Neural cell (in vitro differentiated cells): ENCODE measurements around the gene SWAP70. TPM values are rescaled to one million over a fixed set of nuclear protein-coding genes. Genes with fewer than 3 reads are reported as not detected.

Experiments used
- H2AFZ ChIP-seq: fragments of 200-600, 300-800 bp; sonication (generic), shearing (Covaris generic); 2 replicates; pipeline ENCODE4 v1.6.0; 2014; ENCODE audit warnings: low read depth, mild to moderate bottlenecking, antibody characterized with exemption, low read length, moderate library complexity
- H3F3A ChIP-seq: fragments of 200-600 bp; shearing (Covaris generic); 2 replicates; pipeline ENCODE4 v1.6.1; 2016; ENCODE audit warnings: mild to moderate bottlenecking, moderate library complexity, mixed read lengths, antibody characterized with exemption, low read length; ENCODE audit not compliant: insufficient read depth, poor library complexity, severe bottlenecking
- H3K27ac ChIP-seq: fragments of 200-600, 300-800 bp; sonication (generic), shearing (Covaris generic); 2 replicates; pipeline ENCODE4 v1.5.1; 2014; ENCODE audit warnings: mild to moderate bottlenecking, low read length, moderate library complexity
- H3K27me3 ChIP-seq: fragments of 300-800, 200-600 bp; sonication (generic), shearing (Covaris generic); 2 replicates; pipeline ENCODE4 v1.6.0; 2014; ENCODE audit warnings: mild to moderate bottlenecking, low read depth, low read length, moderate library complexity; ENCODE audit not compliant: insufficient read depth
- H3K36me3 ChIP-seq: fragments of 300-800, 200-600 bp; sonication (generic), shearing (Covaris generic); 2 replicates; pipeline ENCODE4 v1.5.1; 2014; ENCODE audit warnings: mild to moderate bottlenecking, antibody characterized with exemption, low read length, moderate library complexity; ENCODE audit not compliant: insufficient read depth
- H3K4me2 ChIP-seq: fragments of 300-800, 200-600 bp; sonication (generic), shearing (Covaris generic); 2 replicates; pipeline ENCODE4 v1.6.0; 2014; ENCODE audit warnings: mild to moderate bottlenecking, low read length
- H3K4me3 ChIP-seq: fragments of 300-800, 200-600 bp; sonication (generic), shearing (Covaris generic); 2 replicates; pipeline ENCODE4 v1.5.1; 2014; ENCODE audit warnings: mild to moderate bottlenecking, low read length, moderate library complexity
- H3K79me2 ChIP-seq: fragments of 200-600 bp; shearing (Covaris generic); replicated peaks from 2 replicates; pipeline ENCODE4 v1.6.0; 2014; ENCODE audit warnings: mild to moderate bottlenecking, low read length, moderate library complexity; ENCODE audit not compliant: insufficient read depth
- H3K9ac ChIP-seq: fragments of 300-800, 200-600 bp; sonication (generic), shearing (Covaris generic); 2 replicates; pipeline ENCODE4 v1.6.1; 2016; ENCODE audit warnings: mild to moderate bottlenecking, low read length, mixed read lengths
- H3K9me2 ChIP-seq: fragments of 200-600 bp; shearing (Covaris generic); 2 replicates; pipeline ENCODE4 v1.6.1; 2016; ENCODE audit warnings: mild to moderate bottlenecking, low read length, mixed read lengths; ENCODE audit not compliant: insufficient read depth
- H3K9me3 ChIP-seq: fragments of 200-600, 300-800 bp; sonication (generic), shearing (Covaris generic); 2 replicates; pipeline ENCODE4 v1.6.1; 2016; ENCODE audit warnings: mild to moderate bottlenecking, mixed run types, low read length, moderate library complexity, mixed read lengths
- H4K20me1 ChIP-seq: fragments of 200-600 bp; shearing (Covaris generic); 2 replicates; pipeline ENCODE4 v1.6.1; 2016; ENCODE audit warnings: mild to moderate bottlenecking, mixed run types; ENCODE audit not compliant: insufficient read depth
- EP300 ChIP-seq: fragments of 450-650 bp; conservative IDR thresholded peaks from 2 replicates; pipeline ENCODE4 v1.6.1; 2014; ENCODE audit warnings: antibody characterized with exemption, mild to moderate bottlenecking, moderate library complexity; ENCODE audit not compliant: poor library complexity, severe bottlenecking
- EZH2 ChIP-seq: fragments of 200-600, 300-800 bp; shearing (Covaris generic), sonication (generic); IDR thresholded peaks from 2 replicates; pipeline ENCODE4 v1.6.1; 2014; ENCODE audit warnings: antibody characterized with exemption, low read length, borderline replicate concordance, mild to moderate bottlenecking; ENCODE audit not compliant: insufficient read depth, poor library complexity, severe bottlenecking
- MXI1 ChIP-seq: fragments of 450-650 bp; conservative IDR thresholded peaks from 2 replicates; pipeline ENCODE4 v1.6.1; 2014; ENCODE audit warnings: antibody characterized with exemption, mild to moderate bottlenecking; ENCODE audit not compliant: poor library complexity, severe bottlenecking
- POLR2AphosphoS5 ChIP-seq: IDR thresholded peaks from 2 replicates; pipeline ENCODE4 v1.6.1; 2012
- RAD21 ChIP-seq: fragments of 450-650 bp; conservative IDR thresholded peaks from 2 replicates; pipeline ENCODE4 v1.6.1; 2014; ENCODE audit warnings: antibody characterized with exemption, mild to moderate bottlenecking, moderate library complexity
- REST ChIP-seq: IDR thresholded peaks from 2 replicates; pipeline ENCODE4 v1.6.1; 2012; ENCODE audit warnings: borderline replicate concordance
- SMC3 ChIP-seq: fragments of 450-650 bp; conservative IDR thresholded peaks from 2 replicates; pipeline ENCODE4 v1.6.1; 2014; ENCODE audit warnings: antibody characterized with exemption, mild to moderate bottlenecking, moderate library complexity; ENCODE audit not compliant: poor library complexity
- TAF1 ChIP-seq: IDR thresholded peaks from 2 replicates; pipeline ENCODE4 v1.6.1; 2012; ENCODE audit warnings: low read depth
- polyA plus RNA-seq: library from polyadenylated mRNA; depleted of rRNA; stranded (reverse); fragments of >200 nt; gene quantifications from 2 replicates; pipeline ENCODE4 v1.2.3, GENCODE V29; 2014
- TF ChIP-seq, protein P1 (sequence below): fragments of 450-650 bp; IDR thresholded peaks from 2 replicates; pipeline ENCODE4 v1.5.1; 2014; ENCODE audit warnings: antibody characterized with exemption, mild to moderate bottlenecking, moderate library complexity; ENCODE audit not compliant: poor library complexity, severe bottlenecking

SWAP70 gene
- polyA plus RNA-seq, 1 donor from 2014 or later = 1.4 TPM

- Histone ChIP-seq H3K27ac (no peak overlapping the region), H3F3A (no peaks in the 10 kb centered on the region), H3K79me2 (no peaks in the 10 kb centered on the region), H2AFZ (no peak overlapping the region), H3K9me2 (no peaks in the 10 kb centered on the region), H4K20me1 (no peaks in the 10 kb centered on the region), H3K36me3 (no peaks in the 10 kb centered on the region), H3K4me3 (no peak overlapping the region), H3K9me3 (no peaks in the 10 kb centered on the region), H3K9ac (no peak overlapping the region), H3K4me2 (no peak overlapping the region), H3K27me3 (peaks cover 14% of the 10 kb centered on the region)
- TF ChIP-seq REST (no peak), RAD21 (no peak), MXI1 (no peak), TAF1 (no peak), SMC3 (no peak), EZH2 (no peak), EP300 (no peak), POLR2AphosphoS5 (no peak)
- TF ChIP-seq, protein P1, sequence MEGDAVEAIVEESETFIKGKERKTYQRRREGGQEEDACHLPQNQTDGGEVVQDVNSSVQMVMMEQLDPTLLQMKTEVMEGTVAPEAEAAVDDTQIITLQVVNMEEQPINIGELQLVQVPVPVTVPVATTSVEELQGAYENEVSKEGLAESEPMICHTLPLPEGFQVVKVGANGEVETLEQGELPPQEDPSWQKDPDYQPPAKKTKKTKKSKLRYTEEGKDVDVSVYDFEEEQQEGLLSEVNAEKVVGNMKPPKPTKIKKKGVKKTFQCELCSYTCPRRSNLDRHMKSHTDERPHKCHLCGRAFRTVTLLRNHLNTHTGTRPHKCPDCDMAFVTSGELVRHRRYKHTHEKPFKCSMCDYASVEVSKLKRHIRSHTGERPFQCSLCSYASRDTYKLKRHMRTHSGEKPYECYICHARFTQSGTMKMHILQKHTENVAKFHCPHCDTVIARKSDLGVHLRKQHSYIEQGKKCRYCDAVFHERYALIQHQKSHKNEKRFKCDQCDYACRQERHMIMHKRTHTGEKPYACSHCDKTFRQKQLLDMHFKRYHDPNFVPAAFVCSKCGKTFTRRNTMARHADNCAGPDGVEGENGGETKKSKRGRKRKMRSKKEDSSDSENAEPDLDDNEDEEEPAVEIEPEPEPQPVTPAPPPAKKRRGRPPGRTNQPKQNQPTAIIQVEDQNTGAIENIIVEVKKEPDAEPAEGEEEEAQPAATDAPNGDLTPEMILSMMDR = no peak
Measured at GRCh38 chr11:9617940-9618339, 45.9 kb upstream of the SWAP70 start.

DNA sequence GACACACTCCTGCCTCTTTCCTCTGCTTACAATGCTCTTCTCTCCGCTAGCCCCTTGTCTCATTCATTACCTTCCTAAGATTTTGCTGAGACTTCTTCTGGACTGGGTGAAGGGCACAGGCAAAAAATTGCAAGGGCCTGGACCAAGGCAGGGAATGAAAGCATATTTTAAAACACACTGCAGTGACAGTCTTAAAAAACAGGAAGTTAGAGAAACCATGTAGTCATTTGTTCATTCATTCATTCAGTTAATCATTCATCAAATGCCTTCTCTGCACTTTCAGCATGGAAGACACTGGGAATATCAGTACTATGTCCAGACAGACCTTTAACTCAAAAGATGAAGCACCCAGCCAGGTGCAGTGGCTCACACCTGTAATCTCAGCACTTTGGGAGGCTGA, 44.9 kb upstream of the SWAP70 start:
- no peak overlapping the region for H3K4me2 ChIP-seq
- H3K9me2 ChIP-seq = no peaks in the 10 kb centered on the region
- H4K20me1 ChIP-seq = no peaks in the 10 kb centered on the region
- no peaks in the 10 kb centered on the region for H3F3A ChIP-seq
- H3K36me3 ChIP-seq = no peaks in the 10 kb centered on the region
- H3K79me2 ChIP-seq = no peaks in the 10 kb centered on the region
- no peak overlapping the region for H2AFZ ChIP-seq
- H3K4me3 ChIP-seq = no peak overlapping the region
- H3K27me3 ChIP-seq = peaks cover 5% of the 10 kb centered on the region
- H3K9me3 ChIP-seq = no peaks in the 10 kb centered on the region
- H3K27ac ChIP-seq = no peak overlapping the region
- TF ChIP-seq POLR2AphosphoS5 = no peak
- TF ChIP-seq, protein P1 = no peak
- no peak overlapping the region for H3K9ac ChIP-seq
